H9 (cell line): ENCODE data around the gene SPRN. TPM values are rescaled to one million over a fixed set of nuclear protein-coding genes. Genes with fewer than 3 reads are reported as not detected.

Source experiments
- DNase-seq: peaks from one replicate; pipeline ENCODE4 v3.0.0-alpha.2; 2017
- H2AFZ ChIP-seq: one replicate; pipeline ENCODE4 v1.6.1; 2013; ENCODE audit warnings: mild to moderate bottlenecking, low read length, control low read depth, moderate library complexity
- H2AK5ac ChIP-seq: 2 replicates; pipeline ENCODE4 v1.6.1; 2013; ENCODE audit warnings: low read length, control low read depth, mixed read lengths; ENCODE audit not compliant: insufficient read length
- H2BK120ac ChIP-seq: one replicate; pipeline ENCODE4 v1.6.1; 2013; ENCODE audit warnings: low read depth, mild to moderate bottlenecking, low read length, control low read depth, inconsistent platforms; ENCODE audit not compliant: poor library complexity, severe bottlenecking
- H2BK12ac ChIP-seq: 2 replicates; pipeline ENCODE4 v1.6.1; 2013; ENCODE audit warnings: low read length, control low read depth, mixed read lengths, low read depth; ENCODE audit not compliant: insufficient read length
- H2BK15ac ChIP-seq: 2 replicates; pipeline ENCODE4 v1.6.1; 2013; ENCODE audit warnings: low read depth, low read length, control low read depth
- H2BK20ac ChIP-seq: one replicate; pipeline ENCODE4 v1.6.1; 2013; ENCODE audit warnings: low read depth, mild to moderate bottlenecking, low read length, control low read depth, inconsistent platforms; ENCODE audit not compliant: poor library complexity, severe bottlenecking
- H2BK5ac ChIP-seq: 2 replicates; pipeline ENCODE4 v1.6.1; 2013; ENCODE audit warnings: low read length, control low read depth, mixed read lengths; ENCODE audit not compliant: insufficient read length
- H3K14ac ChIP-seq: 2 replicates; pipeline ENCODE4 v1.6.1; 2013; ENCODE audit warnings: low read length, control low read depth; ENCODE audit not compliant: insufficient read depth
- H3K18ac ChIP-seq: 2 replicates; pipeline ENCODE4 v1.6.1; 2013; ENCODE audit warnings: low read depth, mild to moderate bottlenecking, mixed read lengths, low read length, control low read depth; ENCODE audit not compliant: insufficient read length
- H3K23ac ChIP-seq: 2 replicates; pipeline ENCODE4 v1.6.1; 2013; ENCODE audit warnings: low read length, control low read depth, mixed read lengths, low read depth; ENCODE audit not compliant: insufficient read length
- H3K23me2 ChIP-seq: 2 replicates; pipeline ENCODE4 v1.6.1; 2013; ENCODE audit warnings: low read depth, mild to moderate bottlenecking, mixed read lengths, low read length, control low read depth; ENCODE audit not compliant: insufficient read length, poor library complexity, severe bottlenecking
- H3K27ac ChIP-seq: 2 replicates; pipeline ENCODE4 v1.5.1; 2013; ENCODE audit warnings: low read length, control low read depth, mixed read lengths, low read depth; ENCODE audit not compliant: insufficient read length
- H3K27me3 ChIP-seq: 2 replicates; pipeline ENCODE4 v1.6.1; 2013; ENCODE audit warnings: low read length, control low read depth, inconsistent platforms; ENCODE audit not compliant: insufficient read depth
- H3K4ac ChIP-seq: 2 replicates; pipeline ENCODE4 v1.6.1; 2013; ENCODE audit warnings: low read depth, mild to moderate bottlenecking, control low read depth, inconsistent platforms, low read length, moderate library complexity
- H3K4me1 ChIP-seq: 2 replicates; pipeline ENCODE4 v1.6.1; 2013; ENCODE audit warnings: low read length, control low read depth, inconsistent platforms; ENCODE audit not compliant: insufficient read depth
- H3K4me2 ChIP-seq: 2 replicates; pipeline ENCODE4 v1.6.1; 2013; ENCODE audit warnings: low read length, control low read depth, mixed read lengths; ENCODE audit not compliant: insufficient read length, insufficient read depth
- H3K56ac ChIP-seq: 2 replicates; pipeline ENCODE4 v1.6.1; 2013; ENCODE audit warnings: low read depth, mild to moderate bottlenecking, mixed read lengths, low read length, control low read depth; ENCODE audit not compliant: insufficient read length
- H3K79me1 ChIP-seq: 2 replicates; pipeline ENCODE4 v1.6.1; 2013; ENCODE audit warnings: low read depth, mild to moderate bottlenecking, moderate library complexity, low read length, control low read depth, inconsistent platforms; ENCODE audit not compliant: insufficient read depth, poor library complexity, severe bottlenecking
- H3K79me2 ChIP-seq: 2 replicates; pipeline ENCODE4 v1.6.1; 2013; ENCODE audit warnings: low read length, control low read depth, inconsistent platforms; ENCODE audit not compliant: insufficient read depth
- H3K9ac ChIP-seq: 2 replicates; pipeline ENCODE4 v1.6.1; 2013; ENCODE audit warnings: low read length, control low read depth, mixed read lengths; ENCODE audit not compliant: insufficient read length; ENCODE audit errors: extremely low read depth
- H3K9me3 ChIP-seq: one replicate; pipeline ENCODE4 v1.6.1; 2013; ENCODE audit warnings: low read depth, low read length, inconsistent platforms; ENCODE audit not compliant: control insufficient read depth
- H3T11ph ChIP-seq: one replicate; pipeline ENCODE4 v1.6.1; 2013; ENCODE audit warnings: mild to moderate bottlenecking, low read length, control low read depth, inconsistent platforms
- H4K20me1 ChIP-seq: one replicate; pipeline ENCODE4 v1.6.1; 2013; ENCODE audit not compliant: control insufficient read depth, insufficient read length, insufficient read depth
- H4K5ac ChIP-seq: 2 replicates; pipeline ENCODE4 v1.6.1; 2013; ENCODE audit warnings: low read depth, mild to moderate bottlenecking, mixed read lengths, low read length, control low read depth; ENCODE audit not compliant: insufficient read length
- H4K8ac ChIP-seq: replicated peaks from 2 replicates; pipeline ENCODE4 v1.6.1; 2013; ENCODE audit warnings: low read length, control low read depth, mixed read lengths, low read depth; ENCODE audit not compliant: insufficient read length
- H4K91ac ChIP-seq: 2 replicates; pipeline ENCODE4 v1.6.1; 2013; ENCODE audit warnings: low read depth, mild to moderate bottlenecking, moderate library complexity, mixed read lengths, low read length, control low read depth; ENCODE audit not compliant: insufficient read length
- H3K27ac Mint-ChIP-seq, 3 experiments: 2 replicates in 2 of 3; 3 replicates in 1 of 3; pipeline ENCODE4 v1.8.0; 2020 to 2021; ENCODE audit warnings: mixed read lengths in 3 of 3, mild to moderate bottlenecking in 1 of 3, moderate library complexity in 1 of 3
- H3K27me3 Mint-ChIP-seq: 2 replicates; pipeline ENCODE4 v1.8.0; 2021; ENCODE audit warnings: low read depth, mild to moderate bottlenecking, moderate library complexity, mixed read lengths
- H3K36me3 Mint-ChIP-seq, 3 experiments: 2 replicates in 2 of 3; 3 replicates in 1 of 3; pipeline ENCODE4 v1.8.0; 2020 to 2021; ENCODE audit warnings: low read depth in 3 of 3, mixed read lengths in 3 of 3; ENCODE audit not compliant: insufficient read depth in 1 of 3
- H3K4me1 Mint-ChIP-seq, 2 experiments: 2 replicates each; pipeline ENCODE4 v1.8.0; 2020; ENCODE audit warnings: mixed read lengths in 2 of 2
- H3K4me3 Mint-ChIP-seq, 2 experiments: 2 replicates in 1 of 2; 3 replicates in 1 of 2; pipeline ENCODE4 v1.8.0; 2020 to 2021; ENCODE audit warnings: mild to moderate bottlenecking in 2 of 2, mixed read lengths in 2 of 2, moderate library complexity in 1 of 2
- H3K9me3 Mint-ChIP-seq, 2 experiments: 2 replicates in 1 of 2; 3 replicates in 1 of 2; pipeline ENCODE4 v1.8.0; 2020; ENCODE audit warnings: mild to moderate bottlenecking in 2 of 2, mixed read lengths in 2 of 2, moderate library complexity in 1 of 2
- WGBS: extraction: QIAGEN DNeasy Blood & Tissue Kit; methylation state at CpG from one replicate; pipeline ENCODE4 v1.1.7; 2013; ENCODE audit warnings: missing lambda C conversion rate, low lambda C conversion rate, mixed read lengths; ENCODE audit not compliant: insufficient read length; ENCODE audit errors: extremely low coverage; 5-methylcytosine and 5-hydroxymethylcytosine counted together
- total RNA-seq: library from RNA; stranded (reverse); gene quantifications from 2 replicates; pipeline ENCODE4 v1.2.1, GENCODE V29; 2021
- TF ChIP-seq, protein P1 (sequence below): fragments of 200-600 bp; sonication (generic); conservative IDR thresholded peaks from 3 replicates; pipeline ENCODE4 v1.8.0; 2021; ENCODE audit warnings: antibody characterized with exemption, mild to moderate bottlenecking

Gene SPRN
- total RNA-seq, 1 experiment from 2014 or later: 0.42 TPM

DNA sequence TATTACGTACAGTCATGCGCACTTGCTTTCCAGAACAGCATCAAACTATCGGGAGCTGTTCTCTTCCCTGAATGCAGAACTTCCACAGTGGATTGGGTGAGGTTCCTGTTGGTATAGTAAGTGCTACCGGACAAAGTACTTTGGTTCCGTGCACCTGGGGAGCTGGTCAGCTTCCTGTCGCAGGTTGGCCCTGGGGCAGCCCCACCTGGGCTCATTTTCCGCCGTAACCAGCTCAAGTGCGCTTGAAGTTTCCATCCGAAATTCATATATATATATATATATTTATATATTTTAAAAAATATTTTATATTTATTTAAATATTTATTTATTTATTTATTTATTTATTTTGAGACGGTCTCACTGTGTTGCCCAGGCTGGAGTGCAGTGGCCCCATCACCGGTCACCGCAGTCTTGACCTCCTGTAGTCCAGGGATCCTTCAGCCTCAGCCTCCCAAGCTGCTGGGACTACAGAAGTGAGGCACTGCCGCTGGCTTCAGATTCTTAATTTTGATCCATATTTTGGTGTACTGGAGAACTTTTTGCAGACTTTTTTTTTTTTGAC, 35.9 kb upstream of the SPRN start:
- Histone ChIP-seq H3T11ph (no peak overlapping the region), H3K56ac (no peak overlapping the region), H3K4ac (no peak overlapping the region), H2BK20ac (no peak overlapping the region), H3K79me2 (no peaks in the 10 kb centered on the region), H2AK5ac (no peak overlapping the region), H3K4me2 (no peak overlapping the region), H4K5ac (no peak overlapping the region), H4K91ac (no peak overlapping the region), H3K27ac (no peak overlapping the region), H3K9me3 (peaks cover 75% of the 10 kb centered on the region), H2BK5ac (no peak overlapping the region), H4K20me1 (no peaks in the 10 kb centered on the region), H4K8ac (no peak overlapping the region), H3K23ac (no peak overlapping the region), H3K9ac (no peak overlapping the region), H3K14ac (no peak overlapping the region), H2AFZ (no peak overlapping the region), H3K4me1 (no peaks in the 10 kb centered on the region), H2BK15ac (no peak overlapping the region), H3K18ac (no peak overlapping the region), H2BK120ac (no peak overlapping the region), H2BK12ac (no peak overlapping the region), H3K79me1 (no peaks in the 10 kb centered on the region), H3K23me2 (no peaks in the 10 kb centered on the region), H3K27me3 (no peaks in the 10 kb centered on the region)
- Mint-ChIP-seq H3K9me3 (peaks cover 78 to 86% of the 10 kb centered on the region in 2 experiments), H3K27ac (no peak overlapping the region), H3K27me3 (peaks cover 7% of the 10 kb centered on the region), H3K4me1 (no peaks in the 10 kb centered on the region), H3K36me3 (peaks cover 5 to 18% (median 8%) of the 10 kb centered on the region in 3 experiments; a peak in 5 of 7 replicates), H3K4me3 (no peak overlapping the region; a peak in 1 of 5 replicates)
- DNase-seq: no peak
- TF ChIP-seq, protein P1, sequence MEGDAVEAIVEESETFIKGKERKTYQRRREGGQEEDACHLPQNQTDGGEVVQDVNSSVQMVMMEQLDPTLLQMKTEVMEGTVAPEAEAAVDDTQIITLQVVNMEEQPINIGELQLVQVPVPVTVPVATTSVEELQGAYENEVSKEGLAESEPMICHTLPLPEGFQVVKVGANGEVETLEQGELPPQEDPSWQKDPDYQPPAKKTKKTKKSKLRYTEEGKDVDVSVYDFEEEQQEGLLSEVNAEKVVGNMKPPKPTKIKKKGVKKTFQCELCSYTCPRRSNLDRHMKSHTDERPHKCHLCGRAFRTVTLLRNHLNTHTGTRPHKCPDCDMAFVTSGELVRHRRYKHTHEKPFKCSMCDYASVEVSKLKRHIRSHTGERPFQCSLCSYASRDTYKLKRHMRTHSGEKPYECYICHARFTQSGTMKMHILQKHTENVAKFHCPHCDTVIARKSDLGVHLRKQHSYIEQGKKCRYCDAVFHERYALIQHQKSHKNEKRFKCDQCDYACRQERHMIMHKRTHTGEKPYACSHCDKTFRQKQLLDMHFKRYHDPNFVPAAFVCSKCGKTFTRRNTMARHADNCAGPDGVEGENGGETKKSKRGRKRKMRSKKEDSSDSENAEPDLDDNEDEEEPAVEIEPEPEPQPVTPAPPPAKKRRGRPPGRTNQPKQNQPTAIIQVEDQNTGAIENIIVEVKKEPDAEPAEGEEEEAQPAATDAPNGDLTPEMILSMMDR: no peak
- no CpG with 5 or more reads among the region's 14 CpGs for WGBS
